Endothelial cell (in vitro differentiated cells): ENCODE data around the gene XRCC2. TPM values are rescaled to one million over a fixed set of nuclear protein-coding genes. Genes with fewer than 3 reads are reported as not detected.

Experiments
- DNase-seq: peaks from one replicate; pipeline ENCODE4 v3.0.0; 2021; ENCODE audit warnings: low spot score
- H3K27ac Mint-ChIP-seq: one replicate; pipeline ENCODE4 v1.8.0; 2021; ENCODE audit warnings: mixed read lengths, inconsistent platforms; ENCODE audit not compliant: unreplicated experiment
- H3K27me3 Mint-ChIP-seq: one replicate; pipeline ENCODE4 v1.8.0; 2021; ENCODE audit warnings: mild to moderate bottlenecking, moderate library complexity, mixed read lengths, inconsistent platforms; ENCODE audit not compliant: unreplicated experiment
- H3K36me3 Mint-ChIP-seq: one replicate; pipeline ENCODE4 v1.8.0; 2021; ENCODE audit warnings: mild to moderate bottlenecking, low read depth, mixed read lengths, inconsistent platforms; ENCODE audit not compliant: unreplicated experiment
- H3K4me1 Mint-ChIP-seq: one replicate; pipeline ENCODE4 v1.8.0; 2021; ENCODE audit warnings: mild to moderate bottlenecking, mixed read lengths, inconsistent platforms; ENCODE audit not compliant: unreplicated experiment
- H3K4me3 Mint-ChIP-seq: one replicate; pipeline ENCODE4 v1.8.0; 2021; ENCODE audit warnings: mild to moderate bottlenecking, mixed read lengths, inconsistent platforms; ENCODE audit not compliant: unreplicated experiment
- H3K9me3 Mint-ChIP-seq: one replicate; pipeline ENCODE4 v1.8.0; 2021; ENCODE audit warnings: mixed read lengths, inconsistent platforms; ENCODE audit not compliant: unreplicated experiment
- CTCF ChIP-seq: fragments of 200-600 bp; sonication (generic); IDR thresholded peaks from one replicate; pipeline ENCODE4 v1.5.0; 2021; ENCODE audit warnings: antibody characterized with exemption; ENCODE audit not compliant: unreplicated experiment
- total RNA-seq: library from RNA; stranded (reverse); fragmentation: NEBNext Ultra II Directional; extraction: Animal tissue kit (Norgen Biotek cat#: 25700); gene quantifications from one replicate; pipeline ENCODE4 v1.2.1, GENCODE V29; 2021; ENCODE audit not compliant: unreplicated experiment

Gene XRCC2
- total RNA-seq, 1 donor from 2014 or later: 2.9 TPM

- no peak overlapping the region for H3K27ac Mint-ChIP-seq
- no peak overlapping the region for H3K4me3 Mint-ChIP-seq
- no peaks in the 10 kb centered on the region for H3K4me1 Mint-ChIP-seq
- TF ChIP-seq CTCF: no peak
- no peak for DNase-seq
- H3K9me3 Mint-ChIP-seq: no peaks in the 10 kb centered on the region
- H3K36me3 Mint-ChIP-seq: no peaks in the 10 kb centered on the region
- H3K27me3 Mint-ChIP-seq: peaks cover 2% of the 10 kb centered on the region
These were observed 79.1 kb downstream of the XRCC2 start for GRCh38 chr7:152596824-152597223.

Other genes starting within 250 kb of the XRCC2 start
- gene KMT2C, start 240.1 kb downstream of the XRCC2 start, total RNA-seq: 59.8 TPM
- gene ACTR3B, start 83.6 kb upstream of the XRCC2 start, total RNA-seq: 8.7 TPM